OCI-LY7 (cell line): ENCODE measurements around the gene FARSA.

Experiments
- CTCF ChIP-seq: fragments of 200-600 bp; sonication (generic); conservative IDR thresholded peaks from 2 replicates; pipeline ENCODE4 v1.5.1; 2014; ENCODE audit warnings: mild to moderate bottlenecking, antibody characterized with exemption, low read length, moderate library complexity, mixed read lengths
- EZH2phosphoT487 ChIP-seq: fragments of 200-600 bp; sonication (generic); IDR thresholded peaks from 2 replicates; pipeline ENCODE4 v1.6.1; 2018; ENCODE audit warnings: low read depth, borderline replicate concordance, mild to moderate bottlenecking, mixed run types, antibody characterized with exemption, low read length, moderate library complexity, mixed read lengths

GRCh38 chr19:12953138-12953798, 19.8 kb upstream of the FARSA start:
- TF ChIP-seq CTCF (no peak), EZH2phosphoT487 (no peak)
